ENCODE results near the gene SLC25A1.

SLC25A1 gene

DNA sequence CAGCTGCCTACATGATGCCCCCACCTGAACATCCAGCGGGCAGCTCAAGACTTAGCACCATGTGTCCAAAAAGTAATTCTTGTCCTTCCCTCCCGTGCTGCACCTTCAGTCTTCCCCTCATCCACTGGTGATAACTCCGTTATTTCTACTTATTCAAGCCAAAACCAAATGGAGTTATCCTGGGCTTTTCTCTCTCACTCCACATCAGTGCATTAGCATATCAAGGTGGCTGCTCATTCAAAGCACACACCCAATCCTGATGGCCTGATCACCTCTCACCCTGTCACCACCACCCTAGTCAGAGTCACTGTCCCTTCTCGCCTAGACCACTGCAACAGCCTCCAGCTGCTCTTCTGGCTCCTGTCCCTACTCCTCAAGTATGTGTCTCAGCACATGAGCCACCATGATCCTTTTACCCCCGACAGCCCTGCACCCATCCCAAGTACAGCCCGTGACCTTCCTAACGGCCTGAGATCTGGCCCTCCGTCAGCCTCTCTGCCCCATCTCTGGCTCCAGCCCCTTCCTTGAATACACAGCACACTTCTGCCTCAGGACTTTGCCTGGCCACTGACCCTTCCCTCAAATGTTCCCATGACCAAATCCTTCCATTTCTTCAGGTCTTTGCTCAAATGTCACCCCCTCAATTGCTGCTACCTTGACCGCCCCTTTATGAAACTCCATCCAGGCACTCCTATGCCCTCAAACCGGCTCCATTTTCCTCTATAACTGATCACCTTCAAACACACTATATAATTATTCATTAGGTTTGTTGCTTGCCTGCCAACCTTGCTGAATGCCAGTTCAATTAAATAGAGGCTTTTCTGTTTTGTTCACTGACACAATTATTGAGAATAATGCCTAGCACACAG is 19.7 kb upstream of the SLC25A1 start:
- Mint-ChIP-seq H3K36me3 (ENCODE audit: low read depth) (peaks cover under 1% of the 10 kb centered on the region), H3K4me1 (no peaks in the 10 kb centered on the region), H3K9me3 (no peaks in the 10 kb centered on the region), H3K27ac (no peak overlapping the region), H3K27me3 (ENCODE audit: low read depth) (no peaks in the 10 kb centered on the region), H3K4me3 (no peak overlapping the region)
- TF ChIP-seq, protein P1, sequence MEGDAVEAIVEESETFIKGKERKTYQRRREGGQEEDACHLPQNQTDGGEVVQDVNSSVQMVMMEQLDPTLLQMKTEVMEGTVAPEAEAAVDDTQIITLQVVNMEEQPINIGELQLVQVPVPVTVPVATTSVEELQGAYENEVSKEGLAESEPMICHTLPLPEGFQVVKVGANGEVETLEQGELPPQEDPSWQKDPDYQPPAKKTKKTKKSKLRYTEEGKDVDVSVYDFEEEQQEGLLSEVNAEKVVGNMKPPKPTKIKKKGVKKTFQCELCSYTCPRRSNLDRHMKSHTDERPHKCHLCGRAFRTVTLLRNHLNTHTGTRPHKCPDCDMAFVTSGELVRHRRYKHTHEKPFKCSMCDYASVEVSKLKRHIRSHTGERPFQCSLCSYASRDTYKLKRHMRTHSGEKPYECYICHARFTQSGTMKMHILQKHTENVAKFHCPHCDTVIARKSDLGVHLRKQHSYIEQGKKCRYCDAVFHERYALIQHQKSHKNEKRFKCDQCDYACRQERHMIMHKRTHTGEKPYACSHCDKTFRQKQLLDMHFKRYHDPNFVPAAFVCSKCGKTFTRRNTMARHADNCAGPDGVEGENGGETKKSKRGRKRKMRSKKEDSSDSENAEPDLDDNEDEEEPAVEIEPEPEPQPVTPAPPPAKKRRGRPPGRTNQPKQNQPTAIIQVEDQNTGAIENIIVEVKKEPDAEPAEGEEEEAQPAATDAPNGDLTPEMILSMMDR (IDR thresholded peaks at IDR 0.05; ENCODE audit: unreplicated experiment in 3 of 3) = no peak

DNA sequence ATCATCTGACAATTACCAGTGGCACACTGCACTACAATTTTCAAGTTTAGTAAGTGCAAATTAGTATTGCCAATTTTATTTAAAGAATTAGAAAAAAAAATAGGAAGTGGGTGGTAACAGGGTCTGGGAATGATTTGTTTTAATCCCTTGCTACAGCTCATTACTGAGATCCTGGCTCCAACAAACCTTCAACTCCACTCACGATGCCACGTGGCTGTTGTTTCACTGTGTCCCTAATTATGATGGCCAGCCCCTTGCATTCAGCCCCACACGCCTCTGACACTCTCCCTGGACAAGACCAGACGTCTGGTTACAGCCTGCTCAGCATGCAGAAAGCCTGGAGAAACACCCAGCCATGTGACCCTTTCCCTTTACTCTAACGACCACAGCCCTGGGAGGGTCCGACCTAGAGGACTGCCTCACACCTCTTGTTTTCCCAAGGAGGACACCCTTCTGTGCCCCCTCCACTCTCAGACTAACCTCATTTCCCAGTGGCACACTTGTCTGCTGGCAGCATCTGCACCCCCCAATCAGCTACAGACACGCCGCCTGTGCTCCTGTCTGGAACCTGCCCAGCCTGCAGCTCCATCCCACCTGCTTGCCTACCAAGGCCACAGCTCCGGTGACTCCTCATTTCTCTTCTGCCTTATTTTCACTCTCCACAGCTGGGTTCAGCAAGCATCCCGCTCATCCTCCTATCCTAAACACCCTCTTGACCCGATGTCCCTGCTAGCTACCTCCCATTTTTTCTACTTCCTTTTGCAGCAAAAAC is 18.5 kb upstream of the SLC25A1 start:
- Mint-ChIP-seq H3K4me1 (no peaks in the 10 kb centered on the region), H3K9me3 (no peaks in the 10 kb centered on the region), H3K4me3 (no peak overlapping the region), H3K27ac (no peak overlapping the region), H3K36me3 (ENCODE audit: low read depth) (peaks cover 3% of the 10 kb centered on the region), H3K27me3 (ENCODE audit: low read depth) (no peaks in the 10 kb centered on the region)
- TF ChIP-seq, protein P1 (IDR thresholded peaks at IDR 0.05; ENCODE audit: unreplicated experiment in 3 of 3) = no peak

GRCh38 chr22:19195796-19196731 is 17.5 kb upstream of the SLC25A1 start:
- peaks cover 3% of the 10 kb centered on the region for H3K36me3 Mint-ChIP-seq (ENCODE audit: low read depth)
- no peak overlapping the region for H3K27ac Mint-ChIP-seq
- TF ChIP-seq, protein P1 (IDR thresholded peaks at IDR 0.05; ENCODE audit: unreplicated experiment in 3 of 3) = no peak
- H3K4me1 Mint-ChIP-seq = no peaks in the 10 kb centered on the region
- H3K9me3 Mint-ChIP-seq = no peaks in the 10 kb centered on the region
- H3K4me3 Mint-ChIP-seq = no peak overlapping the region
- no peaks in the 10 kb centered on the region for H3K27me3 Mint-ChIP-seq (ENCODE audit: low read depth)

GRCh38 chr22:19194766-19195536 is 16.4 kb upstream of the SLC25A1 start:
- Mint-ChIP-seq H3K27me3 (ENCODE audit: low read depth) (no peaks in the 10 kb centered on the region), H3K9me3 (no peaks in the 10 kb centered on the region), H3K36me3 (ENCODE audit: low read depth) (peaks cover 3% of the 10 kb centered on the region), H3K4me3 (no peak overlapping the region), H3K4me1 (no peaks in the 10 kb centered on the region), H3K27ac (no peak overlapping the region)
- TF ChIP-seq, protein P1 (IDR thresholded peaks at IDR 0.05; ENCODE audit: unreplicated experiment in 3 of 3) = no peak

DNA sequence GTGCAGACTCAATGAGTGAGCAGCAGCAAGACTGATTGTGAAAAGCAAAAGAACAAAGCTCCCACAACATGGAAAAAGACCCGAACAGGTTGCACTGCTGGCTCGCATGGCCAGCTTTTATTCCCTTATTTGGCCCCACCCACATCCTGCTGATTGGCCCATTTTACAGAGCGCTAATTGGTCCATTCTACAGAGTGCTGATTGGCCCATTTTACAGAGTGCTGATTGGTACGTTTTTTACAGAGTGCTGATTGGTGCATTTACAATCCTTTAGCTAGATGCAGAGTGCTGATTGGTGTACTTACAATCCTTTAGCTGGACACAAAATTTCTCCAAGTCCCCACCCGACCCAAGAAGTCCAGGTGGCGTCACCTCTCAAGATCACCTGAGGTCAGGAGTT is 15.3 kb upstream of the SLC25A1 start:
- Mint-ChIP-seq H3K27ac (no peak overlapping the region), H3K36me3 (ENCODE audit: low read depth) (peaks cover 3% of the 10 kb centered on the region)

More for the DNA sequence above, 15.3 kb upstream of the SLC25A1 start:
- TF ChIP-seq, protein P1 (IDR thresholded peaks at IDR 0.05; ENCODE audit: unreplicated experiment in 3 of 3) = no peak
- Mint-ChIP-seq H3K9me3 (no peaks in the 10 kb centered on the region), H3K27me3 (ENCODE audit: low read depth) (no peaks in the 10 kb centered on the region), H3K4me1 (no peaks in the 10 kb centered on the region), H3K4me3 (no peak overlapping the region)

All from nephron (organoid).